Brain microvascular endothelial cell (primary cell): Measurements from ENCODE around the gene UGT1A4.

Experiments
- DNase-seq: peaks from one replicate; pipeline ENCODE4 v3.0.0-alpha.2; 2020
- H3K27ac ChIP-seq: fragments of 250-450 bp; sonication (Bioruptor Pico); 2 replicates; pipeline ENCODE4 v1.5.1; 2020; ENCODE audit warnings: mild to moderate bottlenecking, moderate library complexity
- H3K27me3 ChIP-seq: fragments of 250-450 bp; sonication (Bioruptor Pico); replicated peaks from 2 replicates; pipeline ENCODE4 v1.5.1; 2020; ENCODE audit warnings: mild to moderate bottlenecking
- H3K36me3 ChIP-seq: fragments of 250-450 bp; sonication (Bioruptor Pico); replicated peaks from 2 replicates; pipeline ENCODE4 v1.5.1; 2020; ENCODE audit warnings: mild to moderate bottlenecking
- H3K4me3 ChIP-seq: 2 replicates; pipeline ENCODE4 v1.5.1; 2011; ENCODE audit warnings: low read depth, mild to moderate bottlenecking, control low read depth, low read length, moderate library complexity
- in situ Hi-C: cut with HindIII; loops from 2 replicates; pipeline ENCODE4 v1.10.0; 2017; ENCODE audit warnings: low sequenced_read_pairs, low pct_ligation_motif_present
- TF ChIP-seq, protein P1 (sequence below): IDR thresholded peaks from 2 replicates; pipeline ENCODE4 v1.5.1; 2011; ENCODE audit warnings: low read depth, mild to moderate bottlenecking, moderate library complexity, low read length, control low read depth, inconsistent platforms; ENCODE audit errors: missing control alignments

UGT1A4 gene

DNA sequence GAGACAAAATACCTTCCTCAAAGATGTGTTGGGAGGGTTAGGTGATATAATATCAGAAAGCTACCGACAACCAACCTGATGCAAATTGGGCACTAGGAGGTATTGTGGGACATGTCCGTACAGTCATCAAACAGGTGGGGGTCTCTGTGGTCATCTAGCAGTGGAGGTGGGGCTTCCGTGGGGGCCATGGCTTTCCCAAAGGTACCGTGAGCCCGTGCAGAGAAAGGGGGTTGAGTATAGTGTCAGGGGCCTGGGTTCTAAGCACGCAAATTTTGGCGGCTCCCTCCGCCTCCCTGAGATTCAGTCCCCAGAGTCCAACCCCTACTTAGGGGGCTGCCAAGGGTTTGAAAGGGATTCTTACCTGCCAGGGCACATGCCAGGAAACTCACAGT, 103.2 kb downstream of the UGT1A4 start:
- Histone ChIP-seq H3K4me3 (no peak overlapping the region), H3K36me3 (no peaks in the 10 kb centered on the region), H3K27me3 (no peaks in the 10 kb centered on the region), H3K27ac (no peak overlapping the region)
- in situ Hi-C loops, result no loop called here
- no peak for DNase-seq
- TF ChIP-seq, protein P1, sequence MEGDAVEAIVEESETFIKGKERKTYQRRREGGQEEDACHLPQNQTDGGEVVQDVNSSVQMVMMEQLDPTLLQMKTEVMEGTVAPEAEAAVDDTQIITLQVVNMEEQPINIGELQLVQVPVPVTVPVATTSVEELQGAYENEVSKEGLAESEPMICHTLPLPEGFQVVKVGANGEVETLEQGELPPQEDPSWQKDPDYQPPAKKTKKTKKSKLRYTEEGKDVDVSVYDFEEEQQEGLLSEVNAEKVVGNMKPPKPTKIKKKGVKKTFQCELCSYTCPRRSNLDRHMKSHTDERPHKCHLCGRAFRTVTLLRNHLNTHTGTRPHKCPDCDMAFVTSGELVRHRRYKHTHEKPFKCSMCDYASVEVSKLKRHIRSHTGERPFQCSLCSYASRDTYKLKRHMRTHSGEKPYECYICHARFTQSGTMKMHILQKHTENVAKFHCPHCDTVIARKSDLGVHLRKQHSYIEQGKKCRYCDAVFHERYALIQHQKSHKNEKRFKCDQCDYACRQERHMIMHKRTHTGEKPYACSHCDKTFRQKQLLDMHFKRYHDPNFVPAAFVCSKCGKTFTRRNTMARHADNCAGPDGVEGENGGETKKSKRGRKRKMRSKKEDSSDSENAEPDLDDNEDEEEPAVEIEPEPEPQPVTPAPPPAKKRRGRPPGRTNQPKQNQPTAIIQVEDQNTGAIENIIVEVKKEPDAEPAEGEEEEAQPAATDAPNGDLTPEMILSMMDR, result no peak

DNA sequence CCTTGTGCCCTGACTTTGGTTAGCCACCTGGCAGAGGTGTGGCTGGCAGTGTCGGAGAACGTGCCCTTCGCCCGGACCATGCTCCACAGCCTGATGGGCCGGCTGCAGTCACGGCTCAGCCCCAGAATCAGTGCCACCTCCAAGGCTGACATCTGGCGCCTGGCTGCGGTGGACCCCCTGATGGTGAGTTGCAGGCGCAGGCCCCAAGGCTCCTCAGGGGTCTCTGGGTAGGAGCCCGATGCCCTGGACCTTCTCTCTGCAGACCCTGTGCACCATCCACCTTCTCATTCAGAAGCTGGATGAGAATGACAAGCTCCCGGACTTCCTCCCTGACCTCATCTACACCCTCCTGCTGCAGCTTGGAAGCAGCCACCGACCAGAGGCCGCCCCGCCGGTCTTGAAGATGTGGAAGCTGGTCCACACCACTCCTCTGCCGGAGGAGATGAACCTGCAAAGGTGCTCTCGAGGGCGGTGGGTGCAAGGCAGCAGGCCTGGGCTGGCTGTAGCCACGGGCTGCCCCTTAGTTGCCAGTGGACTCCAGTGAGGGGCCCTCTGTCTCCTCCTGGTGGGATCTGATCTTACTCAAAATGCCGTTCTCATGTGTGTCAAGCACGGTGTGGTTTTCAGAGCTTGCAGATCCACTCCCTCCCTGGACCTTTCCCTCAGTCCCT, 103.7 kb downstream of the UGT1A4 start:
- Histone ChIP-seq H3K27me3 (no peaks in the 10 kb centered on the region), H3K4me3 (no peak overlapping the region), H3K36me3 (no peaks in the 10 kb centered on the region), H3K27ac (no peak overlapping the region)
- TF ChIP-seq, protein P1, result no peak
- in situ Hi-C loops, result no loop called here
- DNase-seq, result no peak
